Measurements from ENCODE around the gene RNF227.

Gene RNF227

DNA sequence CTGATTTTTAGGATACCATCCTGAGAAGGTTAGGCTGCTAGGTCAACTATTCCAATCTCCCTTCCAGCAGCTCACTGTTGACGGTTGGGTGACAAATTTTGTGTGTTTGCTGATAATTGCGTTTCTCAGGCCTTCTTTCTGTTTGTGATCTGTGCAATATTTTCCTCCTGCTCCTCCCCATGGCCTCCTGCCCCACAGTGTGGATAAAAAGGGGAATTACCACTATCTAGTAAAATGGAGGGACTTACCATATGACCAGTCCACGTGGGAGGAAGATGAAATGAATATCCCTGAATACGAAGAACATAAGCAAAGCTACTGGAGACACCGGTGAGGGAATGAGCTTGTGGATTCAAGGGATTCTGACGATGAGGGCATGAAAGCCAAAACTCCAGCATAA lies 18.3 kb downstream of the RNF227 start:
- H3K36me3 ChIP-seq (ENCODE audit: control insufficient read depth, insufficient read depth, low read length) = peaks cover 14% of the 10 kb centered on the region
- no peaks in the 10 kb centered on the region for H3K27me3 ChIP-seq (ENCODE audit: control insufficient read depth, insufficient read depth, low read length)
- no peaks in the 10 kb centered on the region for H3K4me1 ChIP-seq (ENCODE audit: control insufficient read depth, insufficient read depth, low read length)
- no peak overlapping the region for H3K9ac ChIP-seq (ENCODE audit: low read length)
- H3K4me3 ChIP-seq (ENCODE audit: low read length) = no peak overlapping the region
- no peaks in the 10 kb centered on the region for H3K9me3 ChIP-seq (ENCODE audit: control insufficient read depth, low read length)

DNA sequence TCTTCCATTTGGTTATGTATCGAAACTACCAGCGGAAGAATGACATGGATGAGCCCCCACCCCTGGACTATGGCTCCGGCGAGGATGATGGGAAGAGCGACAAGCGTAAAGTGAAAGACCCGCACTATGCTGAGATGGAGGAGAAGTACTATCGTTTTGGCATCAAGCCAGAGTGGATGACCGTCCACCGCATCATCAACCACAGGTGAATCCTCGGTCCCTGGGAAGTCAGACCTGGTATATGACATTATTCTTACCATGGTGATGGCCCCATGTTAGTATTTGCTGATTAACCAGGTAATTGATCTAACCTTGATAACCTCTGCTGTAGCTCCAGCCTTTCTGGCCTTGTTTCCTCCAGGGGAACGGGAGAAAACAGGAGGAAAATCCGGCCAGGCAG lies 19.0 kb downstream of the RNF227 start:
- Histone ChIP-seq H3K9ac (ENCODE audit: low read length) (no peak overlapping the region), H3K4me3 (ENCODE audit: low read length) (no peak overlapping the region), H3K27me3 (ENCODE audit: control insufficient read depth, insufficient read depth, low read length) (no peaks in the 10 kb centered on the region), H3K36me3 (ENCODE audit: control insufficient read depth, insufficient read depth, low read length) (peaks cover 14% of the 10 kb centered on the region), H3K9me3 (ENCODE audit: control insufficient read depth, low read length) (no peaks in the 10 kb centered on the region), H3K4me1 (ENCODE audit: control insufficient read depth, insufficient read depth, low read length) (no peaks in the 10 kb centered on the region)

DNA sequence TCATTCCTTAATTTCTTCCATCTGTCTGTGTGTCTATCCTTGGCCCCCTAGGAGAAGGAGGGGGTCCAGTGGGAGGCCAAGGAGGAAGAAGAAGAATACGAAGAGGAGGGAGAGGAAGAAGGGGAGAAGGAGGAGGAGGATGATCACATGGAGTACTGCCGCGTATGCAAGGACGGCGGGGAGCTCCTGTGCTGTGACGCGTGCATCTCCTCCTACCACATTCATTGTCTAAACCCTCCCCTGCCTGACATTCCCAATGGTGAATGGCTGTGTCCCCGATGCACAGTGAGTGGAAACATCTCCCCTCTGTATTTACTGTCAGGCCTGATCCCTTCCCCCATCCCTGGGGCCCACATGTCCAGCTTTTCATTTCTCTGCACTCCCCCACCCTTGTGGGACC lies 21.2 kb downstream of the RNF227 start:
- H3K9ac ChIP-seq (ENCODE audit: low read length) = no peak overlapping the region
- no peak overlapping the region for H3K4me3 ChIP-seq (ENCODE audit: low read length)
- no peaks in the 10 kb centered on the region for H3K9me3 ChIP-seq (ENCODE audit: control insufficient read depth, low read length)
- peaks cover 19% of the 10 kb centered on the region for H3K36me3 ChIP-seq (ENCODE audit: control insufficient read depth, insufficient read depth, low read length)
- peaks cover under 1% of the 10 kb centered on the region for H3K4me1 ChIP-seq (ENCODE audit: control insufficient read depth, insufficient read depth, low read length)
- H3K27me3 ChIP-seq (ENCODE audit: control insufficient read depth, insufficient read depth, low read length) = no peaks in the 10 kb centered on the region

DNA sequence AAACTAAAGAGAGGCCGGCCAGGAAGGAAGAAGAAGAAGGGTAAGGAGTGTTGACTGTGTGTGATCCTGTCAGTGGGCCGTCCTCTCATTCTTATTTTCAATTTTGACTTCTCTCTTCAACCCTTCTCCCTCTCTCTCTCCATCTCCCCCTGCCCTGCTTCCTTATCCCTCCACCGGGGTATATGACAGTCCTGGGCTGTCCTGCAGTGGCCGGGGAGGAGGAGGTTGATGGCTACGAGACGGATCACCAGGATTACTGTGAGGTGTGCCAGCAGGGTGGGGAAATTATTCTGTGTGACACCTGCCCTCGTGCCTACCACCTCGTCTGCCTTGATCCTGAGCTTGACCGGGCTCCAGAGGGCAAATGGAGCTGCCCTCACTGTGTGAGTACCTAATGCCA lies 21.9 kb downstream of the RNF227 start:
- peaks cover 7% of the 10 kb centered on the region for H3K4me1 ChIP-seq (ENCODE audit: control insufficient read depth, insufficient read depth, low read length)
- H3K27me3 ChIP-seq (ENCODE audit: control insufficient read depth, insufficient read depth, low read length) = no peaks in the 10 kb centered on the region
- no peak overlapping the region for H3K4me3 ChIP-seq (ENCODE audit: low read length)
- peaks cover 19% of the 10 kb centered on the region for H3K36me3 ChIP-seq (ENCODE audit: control insufficient read depth, insufficient read depth, low read length)
- no peak overlapping the region for H3K9ac ChIP-seq (ENCODE audit: low read length)
- H3K9me3 ChIP-seq (ENCODE audit: control insufficient read depth, low read length) = no peaks in the 10 kb centered on the region

DNA sequence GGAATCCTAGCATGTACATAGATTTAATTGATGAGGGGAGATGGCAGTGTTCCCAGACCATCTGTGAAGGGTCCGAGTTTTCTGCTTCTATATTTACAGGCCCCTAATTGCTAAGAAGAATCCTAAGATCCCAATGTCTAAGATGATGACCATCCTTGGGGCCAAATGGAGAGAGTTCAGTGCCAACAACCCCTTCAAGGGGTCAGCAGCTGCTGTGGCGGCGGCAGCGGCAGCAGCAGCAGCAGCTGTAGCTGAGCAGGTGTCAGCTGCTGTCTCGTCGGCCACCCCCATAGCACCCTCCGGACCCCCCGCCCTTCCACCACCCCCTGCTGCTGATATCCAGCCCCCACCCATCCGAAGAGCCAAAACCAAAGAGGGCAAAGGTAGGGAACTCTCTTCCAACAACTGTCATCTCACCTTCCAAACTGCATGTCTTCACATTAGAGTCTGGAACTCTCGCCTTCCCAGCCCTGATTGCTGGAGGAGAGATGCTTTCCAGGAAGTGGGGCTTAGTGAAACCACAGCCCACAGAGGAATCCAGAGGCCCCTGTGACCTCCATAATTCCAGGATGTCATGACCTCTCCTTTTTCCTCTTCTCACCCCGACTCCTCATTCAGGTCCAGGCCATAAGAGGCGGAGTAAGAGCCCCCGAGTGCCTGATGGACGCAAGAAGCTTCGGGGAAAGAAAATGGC lies 22.8 kb downstream of the RNF227 start:
- peaks cover 16% of the 10 kb centered on the region for H3K4me1 ChIP-seq (ENCODE audit: control insufficient read depth, insufficient read depth, low read length)
- no peaks in the 10 kb centered on the region for H3K9me3 ChIP-seq (ENCODE audit: control insufficient read depth, low read length)
- H3K36me3 ChIP-seq (ENCODE audit: control insufficient read depth, insufficient read depth, low read length) = peaks cover 19% of the 10 kb centered on the region
- no peak overlapping the region for H3K4me3 ChIP-seq (ENCODE audit: low read length)
- H3K9ac ChIP-seq (ENCODE audit: low read length) = no peak overlapping the region
- no peaks in the 10 kb centered on the region for H3K27me3 ChIP-seq (ENCODE audit: control insufficient read depth, insufficient read depth, low read length)

DNA sequence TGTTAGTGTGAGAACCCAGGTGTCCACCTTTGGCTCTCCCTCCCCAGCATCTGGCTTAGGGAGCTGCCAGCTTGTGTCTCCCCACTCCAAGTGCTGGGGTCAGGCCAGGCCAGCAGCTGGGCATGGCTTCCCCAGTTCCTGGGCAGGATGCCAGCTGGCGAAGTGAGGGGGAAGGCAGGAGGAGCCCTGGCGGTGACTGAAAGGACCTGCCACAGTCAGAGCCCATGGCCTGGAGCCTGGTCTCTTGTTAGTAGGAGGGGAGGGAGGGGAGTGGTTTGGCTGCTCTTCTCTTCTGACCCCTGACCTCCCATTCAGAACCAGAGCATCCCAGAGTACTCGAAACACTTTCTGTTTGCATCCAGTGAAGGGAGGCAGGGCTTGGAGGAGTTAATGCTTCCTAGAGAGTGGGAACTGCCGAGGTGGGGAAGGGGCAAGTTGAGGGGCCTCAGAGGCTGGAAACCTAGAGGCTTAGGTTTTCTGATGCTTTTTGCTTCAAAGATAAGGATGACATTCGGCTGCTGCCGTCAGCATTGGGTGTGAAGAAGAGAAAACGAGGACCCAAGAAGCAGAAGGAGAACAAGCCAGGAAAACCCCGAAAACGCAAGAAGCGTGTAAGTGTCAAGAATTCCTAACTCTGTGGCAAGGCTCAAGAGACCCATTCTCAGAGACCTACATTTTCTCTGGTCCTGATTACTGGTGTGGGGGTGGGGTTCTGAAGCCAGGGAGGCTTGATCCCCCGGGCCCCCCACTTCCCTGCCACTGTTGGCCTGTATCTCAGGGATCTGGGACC lies 26.7 kb downstream of the RNF227 start:
- Histone ChIP-seq H3K27me3 (ENCODE audit: control insufficient read depth, insufficient read depth, low read length) (no peaks in the 10 kb centered on the region), H3K4me3 (ENCODE audit: low read length) (no peak overlapping the region), H3K9me3 (ENCODE audit: control insufficient read depth, low read length) (no peaks in the 10 kb centered on the region), H3K9ac (ENCODE audit: low read length) (peak overlapping the region; percentile 57), H3K4me1 (ENCODE audit: control insufficient read depth, insufficient read depth, low read length) (peaks cover 38% of the 10 kb centered on the region), H3K36me3 (ENCODE audit: control insufficient read depth, insufficient read depth, low read length) (peaks cover 7% of the 10 kb centered on the region)

DNA sequence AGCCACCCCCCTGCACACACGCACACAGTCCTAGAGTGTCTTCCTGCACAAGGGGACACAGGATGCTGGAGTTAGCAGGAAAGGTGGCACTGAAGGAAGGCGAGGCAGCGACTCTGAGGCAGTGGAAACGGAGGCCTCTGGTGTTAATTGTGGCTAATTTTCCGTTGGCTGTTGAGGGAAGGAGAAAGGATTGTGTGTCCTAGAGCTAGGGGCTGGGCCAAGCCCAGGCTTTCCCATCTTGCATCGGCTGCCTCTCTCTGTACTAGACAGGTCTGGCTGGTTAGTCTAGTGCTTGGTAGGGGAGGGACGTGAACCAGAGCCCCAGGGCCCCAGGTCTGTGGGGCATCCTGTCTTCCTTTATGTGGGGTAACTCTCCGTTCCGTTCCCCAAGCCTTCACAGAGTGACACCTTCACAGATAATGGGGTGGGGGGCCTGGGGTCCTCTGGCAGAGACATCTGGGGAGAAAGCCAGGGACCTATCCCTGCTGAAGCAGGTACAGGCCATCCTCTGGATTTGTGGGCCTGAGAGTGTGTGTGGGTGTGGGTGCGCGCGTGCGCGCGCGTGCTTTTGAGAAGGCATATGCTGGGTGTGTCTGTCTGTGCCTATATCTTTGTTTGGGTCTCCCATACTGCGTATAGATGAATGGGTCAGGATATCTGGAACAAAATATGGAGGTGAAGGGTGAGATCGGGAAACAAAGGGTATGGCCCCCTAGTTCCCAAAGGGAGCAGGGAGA lies 27.7 kb downstream of the RNF227 start, which contains the start of gene CHD3:
Gene CHD3, plus strand, starts transcription at position 606 of the 737 bp plus-strand sequence. CDS start 212 bp downstream, outside the sequence.
- H3K27me3 ChIP-seq (ENCODE audit: control insufficient read depth, insufficient read depth, low read length) = no peaks in the 10 kb centered on the region
- peaks cover 5% of the 10 kb centered on the region for H3K36me3 ChIP-seq (ENCODE audit: control insufficient read depth, insufficient read depth, low read length)
- peak within 1 kb of the TSS; percentile 57 for H3K9ac ChIP-seq (ENCODE audit: low read length)
- H3K4me3 ChIP-seq (ENCODE audit: low read length) = peak within 1 kb of the TSS; percentile 42
- peaks cover 38% of the 10 kb centered on the region for H3K4me1 ChIP-seq (ENCODE audit: control insufficient read depth, insufficient read depth, low read length)
- H3K9me3 ChIP-seq (ENCODE audit: control insufficient read depth, low read length) = no peaks in the 10 kb centered on the region

DNA sequence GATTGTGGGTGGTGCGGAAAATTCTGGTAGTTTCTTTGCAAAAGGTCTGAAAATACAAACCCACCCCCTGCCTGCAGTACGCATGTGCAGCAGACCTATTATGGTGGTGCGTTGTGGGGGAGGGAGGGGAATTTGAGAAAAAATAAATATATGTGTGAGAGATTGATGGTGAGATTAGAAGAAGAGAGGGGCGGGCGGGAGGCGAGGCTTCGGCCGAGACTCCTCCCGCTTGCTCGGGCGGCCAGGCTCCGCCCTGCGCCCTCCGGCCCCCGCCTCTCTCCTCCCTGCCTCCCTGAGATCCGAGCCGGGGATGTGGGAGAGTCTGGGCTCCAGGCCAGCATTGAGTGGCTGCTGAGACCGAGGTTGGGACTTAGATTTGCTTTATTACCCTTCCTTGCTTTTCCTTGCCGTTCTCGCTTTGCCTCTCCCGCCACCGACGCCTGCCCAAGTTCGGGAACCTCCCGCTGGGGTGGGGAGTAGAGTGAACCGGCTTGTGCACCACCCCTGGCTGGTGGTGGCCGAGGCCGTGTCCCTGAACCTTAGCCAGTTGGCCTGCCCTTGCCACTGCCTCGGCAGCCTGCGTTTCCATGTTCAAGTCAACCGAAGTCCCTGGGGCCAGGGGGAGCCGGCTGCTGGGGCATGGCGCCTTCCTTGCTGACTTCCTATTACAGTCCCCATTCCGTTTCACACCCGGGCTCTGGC lies 28.5 kb downstream of the RNF227 start:
- Histone ChIP-seq H3K9me3 (ENCODE audit: control insufficient read depth, low read length) (no peaks in the 10 kb centered on the region), H3K4me1 (ENCODE audit: control insufficient read depth, insufficient read depth, low read length) (peaks cover 38% of the 10 kb centered on the region), H3K27me3 (ENCODE audit: control insufficient read depth, insufficient read depth, low read length) (no peaks in the 10 kb centered on the region), H3K9ac (ENCODE audit: low read length) (peak overlapping the region; percentile 57), H3K4me3 (ENCODE audit: low read length) (peak overlapping the region; percentile 42), H3K36me3 (ENCODE audit: control insufficient read depth, insufficient read depth, low read length) (peaks cover 5% of the 10 kb centered on the region)

DNA sequence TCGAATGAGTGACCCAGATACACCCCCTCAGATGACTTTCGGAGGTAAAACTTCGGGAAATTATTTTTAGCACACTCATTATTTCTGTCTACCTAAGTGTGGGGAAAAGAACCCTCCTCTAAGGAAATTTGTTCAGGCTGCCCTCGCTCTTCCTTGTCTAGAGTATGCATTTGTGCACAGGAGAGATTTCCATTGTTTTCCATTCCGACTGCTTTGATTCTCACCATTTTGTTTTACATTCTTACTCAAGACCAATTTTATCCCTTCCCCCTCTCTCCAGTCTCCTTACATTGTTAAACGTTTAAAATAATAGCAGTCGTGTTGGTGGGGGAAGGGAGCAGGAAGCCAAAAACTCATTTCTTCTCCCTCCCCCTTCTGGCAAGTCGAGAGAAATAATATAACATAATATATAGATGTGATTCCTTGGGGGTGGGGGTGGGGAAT lies 29.0 kb downstream of the RNF227 start:
- peak overlapping the region; percentile 79 for H3K9ac ChIP-seq (ENCODE audit: low read length)
- H3K4me3 ChIP-seq (ENCODE audit: low read length) = no peak overlapping the region
- H3K36me3 ChIP-seq (ENCODE audit: control insufficient read depth, insufficient read depth, low read length) = peaks cover 5% of the 10 kb centered on the region

DNA sequence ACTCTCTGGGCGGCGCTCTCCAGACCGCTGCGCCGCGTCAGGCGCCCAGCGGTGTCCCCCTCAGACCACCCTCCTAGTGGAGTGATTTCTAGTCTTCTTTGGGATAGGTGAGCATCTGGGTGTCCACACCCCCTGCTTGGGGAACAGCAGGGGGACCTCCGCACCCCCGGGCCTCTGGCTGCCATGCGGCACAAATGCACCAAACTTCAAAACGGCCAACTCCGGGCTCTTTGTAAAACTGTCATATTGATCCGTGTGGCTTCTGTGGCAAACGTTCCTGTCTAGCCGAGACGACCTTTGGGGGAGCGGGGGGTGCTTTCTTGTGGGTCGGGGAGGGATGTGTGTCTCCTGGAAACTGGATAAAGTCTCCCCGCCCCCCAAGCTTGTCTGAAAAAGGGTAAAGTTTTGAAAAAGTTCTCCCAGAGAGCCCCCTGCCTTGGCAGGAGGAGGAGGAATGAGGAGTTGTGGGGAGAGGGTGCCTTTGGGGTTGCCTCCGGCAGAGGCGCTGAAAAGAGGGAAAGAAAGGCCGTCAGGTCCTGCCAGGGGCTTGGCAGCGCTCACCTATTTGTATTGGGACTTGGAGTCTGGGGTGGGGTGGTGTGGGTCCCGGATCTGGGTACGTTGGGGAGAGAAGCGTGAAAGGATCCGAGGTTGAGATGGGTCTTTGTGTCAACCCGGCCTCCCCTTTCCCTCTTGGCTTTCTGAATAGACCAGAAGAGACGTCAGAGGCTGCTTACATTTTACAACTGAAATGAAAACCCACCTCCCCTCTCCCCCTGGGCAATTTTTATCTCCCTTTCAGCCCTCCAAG lies 29.7 kb downstream of the RNF227 start:
- Histone ChIP-seq H3K4me1 (ENCODE audit: control insufficient read depth, insufficient read depth, low read length) (peaks cover 45% of the 10 kb centered on the region), H3K9ac (ENCODE audit: low read length) (peak overlapping the region; percentile 79), H3K4me3 (ENCODE audit: low read length) (peak overlapping the region; percentile 84), H3K27me3 (ENCODE audit: control insufficient read depth, insufficient read depth, low read length) (no peaks in the 10 kb centered on the region), H3K9me3 (ENCODE audit: control insufficient read depth, low read length) (no peaks in the 10 kb centered on the region), H3K36me3 (ENCODE audit: control insufficient read depth, insufficient read depth, low read length) (peaks cover 5% of the 10 kb centered on the region)

More for the DNA sequence above, 29.0 kb downstream of the RNF227 start:
- no peaks in the 10 kb centered on the region for H3K9me3 ChIP-seq (ENCODE audit: control insufficient read depth, low read length)
- H3K27me3 ChIP-seq (ENCODE audit: control insufficient read depth, insufficient read depth, low read length) = no peaks in the 10 kb centered on the region
- peaks cover 40% of the 10 kb centered on the region for H3K4me1 ChIP-seq (ENCODE audit: control insufficient read depth, insufficient read depth, low read length)

All from mucosa of stomach (tissue), 1 donor.